ENCODE results near the gene GPR176. TPM values are rescaled to one million over a fixed set of nuclear protein-coding genes. Genes with fewer than 3 reads are reported as not detected.

GPR176 gene
- total and polyA plus RNA-seq, 7 donors: 0.23 to 7.9 (median 3.9) TPM

GRCh38 chr15:39934397-39935071 is 14.5 kb upstream of the GPR176 start:
- Histone ChIP-seq H3K4me1 (peaks cover 0 to 48% (median 15%) of the 10 kb centered on the region in 4 donors), H3K36me3 (peaks cover 0 to under 1% (median 0%) of the 10 kb centered on the region in 4 donors), H3K27ac (peak overlapping the region; percentile 88 to 94 (median 88)), H3K9me3 (no peaks in the 10 kb centered on the region), H3K27me3 (no peaks in the 10 kb centered on the region), H3K4me3 (peak overlapping the region; percentile 64 to 90 (median 78))
- no peak for DNase-seq
- TF ChIP-seq EP300 (IDR thresholded peaks at IDR 0.05) (no peak), CTCF (IDR thresholded peaks at IDR 0.05) (no peak), POLR2AphosphoS5 (IDR thresholded peaks at IDR 0.05) (no peak), POLR2A (IDR thresholded peaks at IDR 0.05) (no peak)
- intact Hi-C loops (cut with DNase I): loop anchor here (5.0 to 10.0 kb wide), 3 partner anchors 152 to 530 kb away; partner anchors contain the start of gene FSIP1
- WGBS, 2 donors: 12 to 16% methylated on average over 13 of the region's 13 CpGs

- intact Hi-C loops (cut with DNase I): loop anchor here (5.0 to 10.0 kb wide), 3 partner anchors 149 to 527 kb away; partner anchors contain the start of gene FSIP1
- DNase-seq: no peak
- no peak for TF ChIP-seq CTCF (IDR thresholded peaks at IDR 0.05)
- TF ChIP-seq EP300 (IDR thresholded peaks at IDR 0.05): no peak
- no peak for TF ChIP-seq POLR2A (IDR thresholded peaks at IDR 0.05)
- TF ChIP-seq POLR2AphosphoS5 (IDR thresholded peaks at IDR 0.05): no peak
- no peak overlapping the region for H3K27ac ChIP-seq
- H3K27me3 ChIP-seq: no peaks in the 10 kb centered on the region
- H3K9me3 ChIP-seq: no peaks in the 10 kb centered on the region
- no peak overlapping the region for H3K4me3 ChIP-seq
- H3K36me3 ChIP-seq: no peaks in the 10 kb centered on the region
- 61 to 75% methylated on average over 3 of the region's 3 CpGs for WGBS, 2 donors
- peaks cover 0 to 23% (median 14%) of the 10 kb centered on the region in 4 donors for H3K4me1 ChIP-seq
These were observed 11.5 kb upstream of the GPR176 start for GRCh38 chr15:39931615-39932014.

GRCh38 chr15:39926526-39926925 is 6.5 kb upstream of the GPR176 start:
- no peaks in the 10 kb centered on the region for H3K36me3 ChIP-seq
- H3K27me3 ChIP-seq: no peaks in the 10 kb centered on the region
- TF ChIP-seq CTCF (IDR thresholded peaks at IDR 0.05) (no peak), EP300 (IDR thresholded peaks at IDR 0.05) (no peak), POLR2AphosphoS5 (IDR thresholded peaks at IDR 0.05) (no peak), POLR2A (IDR thresholded peaks at IDR 0.05) (no peak)
- no peaks in the 10 kb centered on the region for H3K4me1 ChIP-seq
- no peaks in the 10 kb centered on the region for H3K9me3 ChIP-seq
- no peak overlapping the region for H3K27ac ChIP-seq
- no peak overlapping the region for H3K4me3 ChIP-seq
- intact Hi-C loops (cut with DNase I): loop anchor here (10.0 kb wide), 1 partner anchor 178 kb away; the partner anchor contains the start of gene BMF
- DNase-seq: no peak
- 93 to 94% methylated on average over 5 of the region's 5 CpGs for WGBS, 2 donors

GRCh38 chr15:39925112-39925842 is 5.2 kb upstream of the GPR176 start:
- no peak overlapping the region for H3K4me3 ChIP-seq
- WGBS, 2 donors: 72 to 78% methylated on average over 5 of the region's 5 CpGs
- H3K36me3 ChIP-seq: no peaks in the 10 kb centered on the region
- DNase-seq: no peak
- intact Hi-C loops (cut with DNase I): loop anchor here (10.0 kb wide), 1 partner anchor 180 kb away; the partner anchor contains the start of gene BMF
- no peaks in the 10 kb centered on the region for H3K9me3 ChIP-seq
- H3K4me1 ChIP-seq: peaks cover 0 to 4% (median 4%) of the 10 kb centered on the region in 4 donors
- TF ChIP-seq CTCF (IDR thresholded peaks at IDR 0.05): no peak
- TF ChIP-seq POLR2A (IDR thresholded peaks at IDR 0.05): no peak
- TF ChIP-seq POLR2AphosphoS5 (IDR thresholded peaks at IDR 0.05): no peak
- no peak for TF ChIP-seq EP300 (IDR thresholded peaks at IDR 0.05)
- no peak overlapping the region for H3K27ac ChIP-seq
- H3K27me3 ChIP-seq: peaks cover 0 to 3% (median 0%) of the 10 kb centered on the region in 3 donors

All from sigmoid colon (tissue), 7 donors.